ENCODE results near the gene HBA2. TPM values are rescaled to one million over a fixed set of nuclear protein-coding genes. Genes with fewer than 3 reads are reported as not detected.

The HBA2 gene
- total RNA-seq, 1 donor from 2014 or later = not detected

- H3K4me1 Mint-ChIP-seq = no peaks in the 10 kb centered on the region
- H3K4me3 Mint-ChIP-seq = peak overlapping the region; percentile 89
- H3K36me3 Mint-ChIP-seq = peaks cover 5% of the 10 kb centered on the region
- no peaks in the 10 kb centered on the region for H3K36me3 ChIP-seq
- peak overlapping the region; percentile 81 for H3K27ac Mint-ChIP-seq
- H3K4me2 ChIP-seq = peak overlapping the region; percentile 77
- H3K27me3 ChIP-seq = no peaks in the 10 kb centered on the region
- no peaks in the 10 kb centered on the region for H3K9me3 ChIP-seq (ENCODE audit: low read depth)
- H3K4me3 ChIP-seq = peak overlapping the region; percentile 65
- no peaks in the 10 kb centered on the region for H4K20me1 ChIP-seq (ENCODE audit: low read depth)
- peaks cover 6% of the 10 kb centered on the region for H3K27me3 Mint-ChIP-seq (ENCODE audit: insufficient read depth, low read depth)
- peaks cover 26% of the 10 kb centered on the region for H3F3A ChIP-seq (ENCODE audit: low read depth)
- peaks cover 3% of the 10 kb centered on the region for H3K4me1 ChIP-seq
- peak overlapping the region; percentile 74 for H3K27ac ChIP-seq
- H2AFZ ChIP-seq (replicated peaks) = peak overlapping the region; percentile 33
- TF ChIP-seq EZH2 (IDR thresholded peaks at IDR 0.05) = peak; percentile 52
- no peak for TF ChIP-seq EZH2phosphoT487 (IDR thresholded peaks at IDR 0.05)
- H3K79me2 ChIP-seq (ENCODE audit: low read depth) = peaks cover 26% of the 10 kb centered on the region
- H3K9me3 Mint-ChIP-seq = no peaks in the 10 kb centered on the region
- DNase-seq (ENCODE audit: low spot score) = peak; percentile 81
- H3K9ac ChIP-seq = peak overlapping the region; percentile 17
These were observed 34.6 kb upstream of the HBA2 start for GRCh38 chr16:138049-138417.

DNA sequence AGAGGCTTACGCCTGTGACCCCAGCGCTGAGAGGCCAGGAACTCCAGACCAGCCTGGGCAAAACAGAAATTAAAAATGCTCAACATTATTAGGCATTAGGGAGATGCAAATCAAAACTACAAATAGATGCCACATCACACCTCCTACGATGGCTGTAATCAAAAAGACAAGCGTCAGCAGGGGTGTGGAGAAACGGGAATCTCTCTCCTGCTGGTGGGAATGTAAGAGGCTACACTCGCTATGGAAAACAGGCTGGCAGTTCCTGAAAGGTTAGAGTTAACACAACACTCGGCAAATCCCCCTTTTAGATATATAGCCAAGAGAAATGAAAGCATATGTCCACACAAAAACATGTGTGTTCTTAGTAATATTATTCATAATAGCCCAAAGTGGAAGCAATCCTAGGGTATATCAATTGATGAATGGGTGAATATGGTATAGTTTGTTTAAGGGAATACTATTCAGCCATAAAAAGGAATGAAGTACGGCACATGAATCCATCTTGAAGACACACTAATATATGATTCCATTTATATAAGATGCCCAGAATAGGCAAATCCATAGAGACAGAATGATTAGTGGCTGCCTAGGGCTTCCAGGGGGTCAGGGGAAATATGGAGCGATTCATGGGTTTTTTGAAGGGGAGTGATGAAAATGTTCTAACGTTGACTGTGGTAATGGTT, 32.4 kb upstream of the HBA2 start:
- Mint-ChIP-seq H3K4me1 (no peaks in the 10 kb centered on the region), H3K27ac (no peak overlapping the region), H3K27me3 (ENCODE audit: insufficient read depth, low read depth) (peaks cover 13% of the 10 kb centered on the region), H3K36me3 (peaks cover 3% of the 10 kb centered on the region), H3K4me3 (peak overlapping the region; percentile 10), H3K9me3 (no peaks in the 10 kb centered on the region)
- H3K36me3 ChIP-seq = no peaks in the 10 kb centered on the region
- H3K9me3 ChIP-seq (ENCODE audit: low read depth) = no peaks in the 10 kb centered on the region
- no peak overlapping the region for H3K27ac ChIP-seq
- H3K4me2 ChIP-seq = no peak overlapping the region
- no peaks in the 10 kb centered on the region for H3K27me3 ChIP-seq
- H3K4me3 ChIP-seq = no peak overlapping the region
- H3K9ac ChIP-seq = no peak overlapping the region
- no peak for DNase-seq (ENCODE audit: low spot score)
- H3K4me1 ChIP-seq = peaks cover 3% of the 10 kb centered on the region
- H3K79me2 ChIP-seq (ENCODE audit: low read depth) = peaks cover 20% of the 10 kb centered on the region
- no peak overlapping the region for H2AFZ ChIP-seq (replicated peaks)
- H3F3A ChIP-seq (ENCODE audit: low read depth) = peaks cover 26% of the 10 kb centered on the region
- no peaks in the 10 kb centered on the region for H4K20me1 ChIP-seq (ENCODE audit: low read depth)
- no peak for TF ChIP-seq EZH2phosphoT487 (IDR thresholded peaks at IDR 0.05)

DNA sequence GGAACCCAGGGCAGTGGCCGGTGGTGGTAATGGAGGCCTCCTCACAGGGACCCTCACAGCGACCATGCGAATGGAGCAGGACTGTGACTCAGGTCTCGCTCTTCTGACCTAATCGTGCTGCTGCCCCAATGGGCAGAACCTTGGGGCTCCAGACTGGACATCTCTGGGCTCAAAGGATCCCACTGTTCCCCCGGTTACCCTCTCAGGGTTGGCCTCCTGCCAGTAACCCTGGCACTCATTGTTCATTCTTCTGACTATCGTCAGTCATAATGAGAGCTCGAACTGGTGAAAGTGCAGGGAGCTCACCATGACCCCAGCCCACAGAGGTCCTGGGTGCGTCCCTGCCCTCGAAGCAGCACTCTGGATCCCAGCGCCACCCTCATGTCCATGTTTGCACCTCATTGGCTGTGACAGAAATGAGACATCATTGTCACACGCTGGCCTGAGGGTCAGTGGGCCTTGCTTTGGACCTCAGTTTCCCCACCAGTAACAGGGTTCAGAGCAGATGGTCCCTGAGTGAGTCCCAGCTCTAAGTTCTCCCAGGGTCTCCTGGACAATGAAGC, 30.2 kb upstream of the HBA2 start:
- H3K4me2 ChIP-seq = no peak overlapping the region
- no peak overlapping the region for H3K27ac Mint-ChIP-seq
- peaks cover 25% of the 10 kb centered on the region for H3F3A ChIP-seq (ENCODE audit: low read depth)
- H4K20me1 ChIP-seq (ENCODE audit: low read depth) = no peaks in the 10 kb centered on the region
- no peaks in the 10 kb centered on the region for H3K36me3 Mint-ChIP-seq
- peaks cover 22% of the 10 kb centered on the region for H3K27me3 Mint-ChIP-seq (ENCODE audit: insufficient read depth, low read depth)
- H3K27ac ChIP-seq = no peak overlapping the region
- H3K4me1 Mint-ChIP-seq = no peaks in the 10 kb centered on the region
- H3K36me3 ChIP-seq = no peaks in the 10 kb centered on the region
- H3K9me3 Mint-ChIP-seq = no peaks in the 10 kb centered on the region
- H3K79me2 ChIP-seq (ENCODE audit: low read depth) = peaks cover 2% of the 10 kb centered on the region
- peaks cover 3% of the 10 kb centered on the region for H3K27me3 ChIP-seq
- H3K4me1 ChIP-seq = peaks cover 3% of the 10 kb centered on the region
- no peak overlapping the region for H3K4me3 ChIP-seq
- no peak overlapping the region for H2AFZ ChIP-seq (replicated peaks)
- TF ChIP-seq, protein P1, sequence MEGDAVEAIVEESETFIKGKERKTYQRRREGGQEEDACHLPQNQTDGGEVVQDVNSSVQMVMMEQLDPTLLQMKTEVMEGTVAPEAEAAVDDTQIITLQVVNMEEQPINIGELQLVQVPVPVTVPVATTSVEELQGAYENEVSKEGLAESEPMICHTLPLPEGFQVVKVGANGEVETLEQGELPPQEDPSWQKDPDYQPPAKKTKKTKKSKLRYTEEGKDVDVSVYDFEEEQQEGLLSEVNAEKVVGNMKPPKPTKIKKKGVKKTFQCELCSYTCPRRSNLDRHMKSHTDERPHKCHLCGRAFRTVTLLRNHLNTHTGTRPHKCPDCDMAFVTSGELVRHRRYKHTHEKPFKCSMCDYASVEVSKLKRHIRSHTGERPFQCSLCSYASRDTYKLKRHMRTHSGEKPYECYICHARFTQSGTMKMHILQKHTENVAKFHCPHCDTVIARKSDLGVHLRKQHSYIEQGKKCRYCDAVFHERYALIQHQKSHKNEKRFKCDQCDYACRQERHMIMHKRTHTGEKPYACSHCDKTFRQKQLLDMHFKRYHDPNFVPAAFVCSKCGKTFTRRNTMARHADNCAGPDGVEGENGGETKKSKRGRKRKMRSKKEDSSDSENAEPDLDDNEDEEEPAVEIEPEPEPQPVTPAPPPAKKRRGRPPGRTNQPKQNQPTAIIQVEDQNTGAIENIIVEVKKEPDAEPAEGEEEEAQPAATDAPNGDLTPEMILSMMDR (IDR thresholded peaks at IDR 0.05) = no peak
- TF ChIP-seq EZH2 (IDR thresholded peaks at IDR 0.05) (no peak), EZH2phosphoT487 (IDR thresholded peaks at IDR 0.05) (no peak)
- DNase-seq (ENCODE audit: low spot score) = no peak
- no peaks in the 10 kb centered on the region for H3K9me3 ChIP-seq (ENCODE audit: low read depth)
- no peak overlapping the region for H3K4me3 Mint-ChIP-seq
- no peak overlapping the region for H3K9ac ChIP-seq

GRCh38 chr16:143047-143446, 29.6 kb upstream of the HBA2 start:
- H3K9me3 Mint-ChIP-seq = no peaks in the 10 kb centered on the region
- peaks cover 23% of the 10 kb centered on the region for H3K27me3 Mint-ChIP-seq (ENCODE audit: insufficient read depth, low read depth)
- Histone ChIP-seq H3K27ac (no peak overlapping the region), H3K4me3 (no peak overlapping the region), H4K20me1 (ENCODE audit: low read depth) (no peaks in the 10 kb centered on the region), H3F3A (ENCODE audit: low read depth) (peaks cover 19% of the 10 kb centered on the region), H3K36me3 (no peaks in the 10 kb centered on the region), H3K9ac (no peak overlapping the region), H3K4me2 (no peak overlapping the region), H3K79me2 (ENCODE audit: low read depth) (no peaks in the 10 kb centered on the region), H3K4me1 (no peaks in the 10 kb centered on the region), H2AFZ (replicated peaks) (no peak overlapping the region), H3K9me3 (ENCODE audit: low read depth) (no peaks in the 10 kb centered on the region), H3K27me3 (peaks cover 8% of the 10 kb centered on the region)
- H3K4me3 Mint-ChIP-seq = peak overlapping the region; percentile 13
- no peaks in the 10 kb centered on the region for H3K36me3 Mint-ChIP-seq
- no peak overlapping the region for H3K27ac Mint-ChIP-seq
- H3K4me1 Mint-ChIP-seq = no peaks in the 10 kb centered on the region
- DNase-seq (ENCODE audit: low spot score) = no peak
- TF ChIP-seq, protein P1 (IDR thresholded peaks at IDR 0.05) = no peak

Data from neural progenitor cell (in vitro differentiated cells).